Brain microvascular endothelial cell (primary cell): ENCODE results near the gene ANKS6.

ENCODE experiments used
- DNase-seq: peaks from one replicate; pipeline ENCODE4 v3.0.0-alpha.2; 2020
- H3K27ac ChIP-seq: fragments of 250-450 bp; sonication (Bioruptor Pico); 2 replicates; pipeline ENCODE4 v1.5.1; 2020; ENCODE audit warnings: mild to moderate bottlenecking, moderate library complexity
- H3K27me3 ChIP-seq: fragments of 250-450 bp; sonication (Bioruptor Pico); replicated peaks from 2 replicates; pipeline ENCODE4 v1.5.1; 2020; ENCODE audit warnings: mild to moderate bottlenecking
- H3K36me3 ChIP-seq: fragments of 250-450 bp; sonication (Bioruptor Pico); replicated peaks from 2 replicates; pipeline ENCODE4 v1.5.1; 2020; ENCODE audit warnings: mild to moderate bottlenecking
- H3K4me3 ChIP-seq: 2 replicates; pipeline ENCODE4 v1.5.1; 2011; ENCODE audit warnings: low read depth, mild to moderate bottlenecking, control low read depth, low read length, moderate library complexity
- CTCF ChIP-seq: IDR thresholded peaks from 2 replicates; pipeline ENCODE4 v1.5.1; 2011; ENCODE audit warnings: low read depth, mild to moderate bottlenecking, moderate library complexity, low read length, control low read depth, inconsistent platforms; ENCODE audit errors: missing control alignments
- in situ Hi-C: cut with HindIII; loops from 2 replicates; pipeline ENCODE4 v1.10.0; 2017; ENCODE audit warnings: low sequenced_read_pairs, low pct_ligation_motif_present

The ANKS6 gene

GRCh38 chr9:98740226-98740881 is 56.0 kb downstream of the ANKS6 start:
- no peak for TF ChIP-seq CTCF
- Histone ChIP-seq H3K36me3 (peaks cover 3% of the 10 kb centered on the region), H3K27ac (no peak overlapping the region), H3K27me3 (no peaks in the 10 kb centered on the region), H3K4me3 (no peak overlapping the region)
- in situ Hi-C loops, result no loop called here
- DNase-seq, result no peak

GRCh38 chr9:98738741-98739140 is 57.6 kb downstream of the ANKS6 start:
- Histone ChIP-seq H3K36me3 (peaks cover 5% of the 10 kb centered on the region), H3K27me3 (no peaks in the 10 kb centered on the region), H3K4me3 (no peak overlapping the region), H3K27ac (no peak overlapping the region)
- no peak for TF ChIP-seq CTCF
- in situ Hi-C loops, result no loop called here
- no peak for DNase-seq

GRCh38 chr9:98736226-98736625 is 60.1 kb downstream of the ANKS6 start:
- H3K36me3 ChIP-seq, result peaks cover 5% of the 10 kb centered on the region
- no peak for TF ChIP-seq CTCF
- no peaks in the 10 kb centered on the region for H3K27me3 ChIP-seq
- H3K27ac ChIP-seq, result no peak overlapping the region
- DNase-seq, result no peak
- no peak overlapping the region for H3K4me3 ChIP-seq
- in situ Hi-C loops, result no loop called here

GRCh38 chr9:98732801-98733200 is 63.6 kb downstream of the ANKS6 start:
- no peak overlapping the region for H3K27ac ChIP-seq
- peaks cover 5% of the 10 kb centered on the region for H3K36me3 ChIP-seq
- in situ Hi-C loops, result no loop called here
- no peaks in the 10 kb centered on the region for H3K27me3 ChIP-seq
- no peak for DNase-seq
- no peak for TF ChIP-seq CTCF
- H3K4me3 ChIP-seq, result no peak overlapping the region

- peaks cover 5% of the 10 kb centered on the region for H3K36me3 ChIP-seq
- no peak for TF ChIP-seq CTCF
- no peak overlapping the region for H3K4me3 ChIP-seq
- in situ Hi-C loops, result no loop called here
- no peaks in the 10 kb centered on the region for H3K27me3 ChIP-seq
- no peak overlapping the region for H3K27ac ChIP-seq
- DNase-seq, result no peak
These were observed 64.3 kb downstream of the ANKS6 start for GRCh38 chr9:98732091-98732490.

GRCh38 chr9:98730871-98731270 is 65.5 kb downstream of the ANKS6 start:
- no peak for DNase-seq
- no peak for TF ChIP-seq CTCF
- Histone ChIP-seq H3K27ac (no peak overlapping the region), H3K4me3 (no peak overlapping the region), H3K36me3 (peaks cover 2% of the 10 kb centered on the region), H3K27me3 (peaks cover under 1% of the 10 kb centered on the region)
- in situ Hi-C loops, result no loop called here
